Measurements from ENCODE around the gene ZNRF3. TPM values are rescaled to one million over a fixed set of nuclear protein-coding genes. Genes with fewer than 3 reads are reported as not detected.
"Not testable (repeated sequence)": the region's sequence is repeated elsewhere in the genome, so short reads cannot be mapped to it uniquely, and the experiment has no call there.

ZNRF3 gene
- total RNA-seq, 1 donor from 2014 or later, result 7.7 TPM

- DNase-seq (ENCODE audit: low spot score), result peak; percentile 66
Observed at GRCh38 chr22:29004647-29005371, 121.4 kb downstream of the ZNRF3 start.

GRCh38 chr22:29005754-29006153, 122.4 kb downstream of the ZNRF3 start:
- not testable (repeated sequence) for DNase-seq (ENCODE audit: low spot score)

- no peak for DNase-seq (ENCODE audit: low spot score)
Observed at GRCh38 chr22:29006346-29006745, 123.0 kb downstream of the ZNRF3 start.

- peak; percentile 68 for DNase-seq (ENCODE audit: low spot score)
Observed at GRCh38 chr22:29009148-29009547, 125.8 kb downstream of the ZNRF3 start.

- DNase-seq (ENCODE audit: low spot score), result no peak
Observed at GRCh38 chr22:29011240-29012100, 128.1 kb downstream of the ZNRF3 start.

GRCh38 chr22:29012101-29012433, 128.7 kb downstream of the ZNRF3 start:
- no peak for DNase-seq (ENCODE audit: low spot score)

GRCh38 chr22:29012952-29013351, 129.6 kb downstream of the ZNRF3 start:
- no peak for DNase-seq (ENCODE audit: low spot score)

GRCh38 chr22:29014293-29014692, 130.9 kb downstream of the ZNRF3 start:
- DNase-seq (ENCODE audit: low spot score), result no peak

GRCh38 chr22:29014773-29015172, 131.4 kb downstream of the ZNRF3 start:
- DNase-seq (ENCODE audit: low spot score), result no peak

GRCh38 chr22:29016067-29016938, 132.9 kb downstream of the ZNRF3 start:
- DNase-seq (ENCODE audit: low spot score), result no peak

- no peak for DNase-seq (ENCODE audit: low spot score)
Observed at GRCh38 chr22:29018293-29019189, 135.2 kb downstream of the ZNRF3 start.

GRCh38 chr22:29022101-29022817, 138.9 kb downstream of the ZNRF3 start:
- no peak for DNase-seq (ENCODE audit: low spot score)

GRCh38 chr22:29023172-29023796, 139.9 kb downstream of the ZNRF3 start:
- DNase-seq (ENCODE audit: low spot score), result no peak

- DNase-seq (ENCODE audit: low spot score), result no peak
Observed at GRCh38 chr22:29026579-29026978, 143.2 kb downstream of the ZNRF3 start.

GRCh38 chr22:29028468-29028867, 145.1 kb downstream of the ZNRF3 start:
- no peak for DNase-seq (ENCODE audit: low spot score)

GRCh38 chr22:29029202-29030000, 146.0 kb downstream of the ZNRF3 start:
- no peak for DNase-seq (ENCODE audit: low spot score)

GRCh38 chr22:29030016-29030617, 146.7 kb downstream of the ZNRF3 start:
- no peak for DNase-seq (ENCODE audit: low spot score)

GRCh38 chr22:29030618-29031226, 147.3 kb downstream of the ZNRF3 start:
- DNase-seq (ENCODE audit: low spot score), result peak; percentile 90

All from umbilical cord (tissue), 2 donors.